Measurements from ENCODE around the gene CPXCR1.
"Not testable (repeated sequence)": the region's sequence is repeated elsewhere in the genome, so short reads cannot be mapped to it uniquely, and the experiment has no call there.

CPXCR1 gene

GRCh38 chrX:88746925-88747324, at the start of gene CPXCR1:
Gene CPXCR1 (plus strand): TSS chrX:88747225. CDS start chrX:88753415, 6,190 bp downstream.
- DNase-seq, result no peak

DNA sequence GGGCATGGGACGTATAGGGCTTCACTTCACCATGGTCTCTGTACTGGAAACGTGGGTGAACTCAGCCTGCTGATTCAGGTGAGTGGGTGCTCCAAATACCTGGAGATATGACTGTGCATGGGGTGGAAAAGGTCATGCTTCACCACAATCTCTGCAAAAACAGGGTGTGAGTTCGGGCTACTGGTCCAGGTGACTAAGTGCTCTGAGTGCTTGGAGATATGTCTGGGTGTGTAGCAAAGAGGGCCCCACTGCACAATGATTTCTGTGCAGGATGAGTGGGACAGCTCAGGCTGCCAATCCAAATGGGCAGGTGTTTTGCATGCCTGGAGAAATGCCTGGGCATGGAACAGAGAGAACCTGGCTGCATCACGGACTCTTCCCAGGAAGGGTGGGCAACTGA, 11.2 kb upstream of the CPXCR1 start:
- DNase-seq, result no peak

DNA sequence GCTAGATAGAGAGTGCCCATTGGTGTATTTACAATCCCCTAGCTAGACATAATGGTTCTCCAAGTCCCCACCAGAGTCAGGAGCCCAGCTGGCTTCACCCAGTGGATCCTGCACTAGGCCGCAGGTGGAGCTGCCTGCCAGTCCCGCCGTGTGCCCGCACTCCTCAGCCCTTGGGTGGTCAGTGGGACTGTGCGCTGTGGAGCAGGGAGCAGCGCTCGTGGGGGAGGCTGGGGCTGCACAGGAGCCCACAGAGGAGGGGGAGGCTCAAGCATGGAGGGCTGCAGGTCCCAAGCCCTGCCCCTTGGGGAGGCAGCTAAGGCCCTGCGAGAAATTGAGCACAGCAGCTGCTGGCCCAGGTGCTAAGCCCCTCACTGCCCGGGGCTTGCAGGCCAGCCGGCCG, 810 bp upstream of the CPXCR1 start:
- DNase-seq, result not testable (repeated sequence)

GRCh38 chrX:88752339-88752738, 5.3 kb downstream of the CPXCR1 start:
- DNase-seq, result not testable (repeated sequence)

DNA sequence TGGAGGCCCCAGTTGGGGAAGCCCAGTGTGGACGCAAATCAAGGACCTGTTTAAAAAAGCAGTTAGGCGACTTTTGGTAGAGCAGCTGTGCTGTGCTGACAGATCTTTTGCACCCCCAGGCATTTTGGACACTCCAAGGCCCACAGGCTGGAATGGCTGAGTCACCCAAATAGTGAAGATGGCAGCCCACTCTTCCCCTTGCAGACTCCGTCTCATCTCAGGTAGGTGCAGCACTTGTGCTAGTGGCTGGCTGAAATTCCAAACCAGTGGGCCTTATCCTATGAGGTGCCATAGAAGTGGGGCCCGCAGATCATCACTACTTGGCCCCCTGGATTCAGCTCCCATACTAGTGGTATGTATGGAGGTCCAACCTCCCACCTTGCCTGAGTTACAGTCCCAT, 42.8 kb downstream of the CPXCR1 start:
- DNase-seq, result no peak
